D721Med (cell line): Measurements from ENCODE around the gene BMP2K.
A peak's percentile ranks its signal among the peaks of the same experiment; 100 is the strongest.

Source experiments
- DNase-seq: peaks from one replicate; pipeline ENCODE4 v3.0.0; 2011; ENCODE audit warnings: low spot score; ENCODE audit not compliant: insufficient read length
- FAIRE-seq: peaks from 2 replicates; lab custom pipeline; 2011; peaks lifted over from hg19 to GRCh38; lab: Jason Lieb, UNC
- TF ChIP-seq, protein P1 (sequence below): IDR thresholded peaks from 2 replicates; pipeline ENCODE4 v1.5.1; 2012; ENCODE audit warnings: mild to moderate bottlenecking, control low read depth; ENCODE audit not compliant: insufficient read depth; ENCODE audit errors: missing control alignments

BMP2K gene

DNA sequence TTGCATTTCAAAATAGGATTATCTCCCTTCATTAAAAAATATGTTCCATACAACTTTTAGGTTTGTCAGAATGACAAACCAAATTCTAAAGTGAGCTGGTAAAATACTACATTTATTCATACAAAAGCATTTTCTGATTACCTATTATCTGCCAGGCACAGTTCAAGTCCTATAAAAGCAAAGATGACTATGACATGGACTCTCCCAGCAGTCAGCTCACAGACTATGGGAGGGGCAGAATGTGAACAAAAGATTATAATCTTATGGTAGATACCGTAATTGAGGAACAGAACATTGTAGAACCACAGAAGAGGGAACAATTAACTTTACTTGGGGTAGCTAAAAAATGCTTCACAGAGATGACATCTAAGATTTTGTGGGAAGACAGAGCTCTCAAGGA, 150.7 kb downstream of the BMP2K start:
- no peak for DNase-seq
- no peak for FAIRE-seq
- TF ChIP-seq, protein P1, sequence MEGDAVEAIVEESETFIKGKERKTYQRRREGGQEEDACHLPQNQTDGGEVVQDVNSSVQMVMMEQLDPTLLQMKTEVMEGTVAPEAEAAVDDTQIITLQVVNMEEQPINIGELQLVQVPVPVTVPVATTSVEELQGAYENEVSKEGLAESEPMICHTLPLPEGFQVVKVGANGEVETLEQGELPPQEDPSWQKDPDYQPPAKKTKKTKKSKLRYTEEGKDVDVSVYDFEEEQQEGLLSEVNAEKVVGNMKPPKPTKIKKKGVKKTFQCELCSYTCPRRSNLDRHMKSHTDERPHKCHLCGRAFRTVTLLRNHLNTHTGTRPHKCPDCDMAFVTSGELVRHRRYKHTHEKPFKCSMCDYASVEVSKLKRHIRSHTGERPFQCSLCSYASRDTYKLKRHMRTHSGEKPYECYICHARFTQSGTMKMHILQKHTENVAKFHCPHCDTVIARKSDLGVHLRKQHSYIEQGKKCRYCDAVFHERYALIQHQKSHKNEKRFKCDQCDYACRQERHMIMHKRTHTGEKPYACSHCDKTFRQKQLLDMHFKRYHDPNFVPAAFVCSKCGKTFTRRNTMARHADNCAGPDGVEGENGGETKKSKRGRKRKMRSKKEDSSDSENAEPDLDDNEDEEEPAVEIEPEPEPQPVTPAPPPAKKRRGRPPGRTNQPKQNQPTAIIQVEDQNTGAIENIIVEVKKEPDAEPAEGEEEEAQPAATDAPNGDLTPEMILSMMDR = no peak

DNA sequence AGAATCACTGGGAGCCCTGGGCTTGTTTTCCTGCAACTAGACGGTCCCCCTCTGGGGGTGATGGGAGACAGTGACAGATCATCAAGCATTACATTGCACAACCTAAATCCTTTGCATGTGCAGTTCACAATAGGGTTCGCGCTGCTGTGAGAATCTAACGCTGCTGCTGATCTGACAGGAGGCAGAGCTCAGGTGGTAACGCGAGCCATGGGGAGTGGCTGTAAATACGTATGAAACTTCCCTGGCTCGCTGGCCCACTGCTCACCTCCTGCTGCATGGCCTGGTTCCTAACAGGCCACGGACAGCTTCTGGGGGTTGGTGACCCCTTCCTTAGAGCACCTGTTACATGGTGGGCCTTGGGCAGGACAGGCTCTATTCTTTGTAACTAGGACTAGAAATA, 152.7 kb downstream of the BMP2K start:
- no peak for DNase-seq
- FAIRE-seq = no peak
- TF ChIP-seq, protein P1 = no peak

DNA sequence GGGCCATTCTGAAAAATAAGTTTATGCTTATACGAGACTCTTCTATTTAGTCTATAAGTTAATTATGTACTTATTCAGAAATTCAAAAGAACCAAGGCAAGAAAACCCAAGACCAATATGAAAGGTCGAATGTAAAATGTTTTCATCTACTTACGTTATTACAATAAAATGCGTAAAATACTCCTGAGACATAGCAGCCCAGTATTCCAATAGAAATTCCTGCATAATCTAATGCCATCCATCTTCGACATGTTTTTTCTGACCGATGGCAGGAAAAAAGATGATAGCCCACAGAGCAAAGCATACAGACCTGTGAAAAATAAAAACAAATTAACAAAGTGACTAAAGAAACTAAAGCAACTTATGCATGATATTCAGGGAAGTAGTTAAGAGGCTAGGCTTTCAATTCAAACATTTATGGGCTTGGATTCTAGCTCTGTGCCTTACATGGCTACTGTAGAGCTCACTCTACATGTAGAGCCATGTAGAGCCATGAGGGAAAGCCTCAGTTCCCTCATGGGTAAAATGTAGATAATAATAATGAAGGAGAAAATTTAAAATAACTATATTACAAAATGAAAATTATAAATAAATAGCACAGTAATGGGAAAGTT, 154.0 kb downstream of the BMP2K start:
- TF ChIP-seq, protein P1 = no peak
- FAIRE-seq (no peak), DNase-seq (no peak)

DNA sequence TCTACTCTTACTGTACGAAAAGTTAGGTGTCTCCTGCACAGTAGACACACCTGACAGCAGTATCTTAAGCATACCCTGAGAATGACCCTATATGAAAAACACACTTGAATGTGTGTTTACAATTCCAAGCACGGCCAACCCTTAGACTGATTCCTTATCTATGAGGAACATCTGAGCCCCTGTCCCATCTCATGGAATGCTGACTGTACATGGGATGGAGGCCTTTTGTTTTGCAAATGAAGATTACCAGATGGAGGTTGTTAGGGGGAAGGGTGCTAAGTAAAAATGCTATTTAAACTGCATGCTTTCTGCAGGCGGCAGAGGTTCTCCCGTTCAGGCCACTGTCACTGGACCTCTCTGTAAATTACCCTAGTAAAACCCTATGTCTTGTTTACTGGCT, 160.8 kb downstream of the BMP2K start:
- DNase-seq (no peak), FAIRE-seq (no peak)
- TF ChIP-seq, protein P1 = no peak

DNA sequence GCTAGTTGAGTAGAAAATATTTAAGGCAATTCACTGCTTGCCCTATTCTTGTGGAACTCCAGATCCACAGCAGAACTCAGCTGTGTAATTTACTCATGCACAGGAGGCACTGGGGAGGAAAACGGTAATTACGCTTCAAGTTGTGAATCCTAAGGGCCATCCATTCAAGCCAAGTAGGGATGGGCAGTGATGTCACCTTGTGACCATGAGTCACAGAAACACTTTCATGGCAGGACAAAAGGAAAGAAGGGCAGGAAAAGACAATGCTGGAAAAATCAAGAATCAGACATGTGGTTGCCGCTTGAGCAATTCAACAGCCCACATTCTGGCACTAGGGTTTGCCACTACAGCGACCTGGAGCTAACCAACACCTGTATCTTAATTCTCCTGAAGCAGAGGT, 161.7 kb downstream of the BMP2K start:
- TF ChIP-seq, protein P1 = no peak
- FAIRE-seq = no peak
- DNase-seq = no peak

DNA sequence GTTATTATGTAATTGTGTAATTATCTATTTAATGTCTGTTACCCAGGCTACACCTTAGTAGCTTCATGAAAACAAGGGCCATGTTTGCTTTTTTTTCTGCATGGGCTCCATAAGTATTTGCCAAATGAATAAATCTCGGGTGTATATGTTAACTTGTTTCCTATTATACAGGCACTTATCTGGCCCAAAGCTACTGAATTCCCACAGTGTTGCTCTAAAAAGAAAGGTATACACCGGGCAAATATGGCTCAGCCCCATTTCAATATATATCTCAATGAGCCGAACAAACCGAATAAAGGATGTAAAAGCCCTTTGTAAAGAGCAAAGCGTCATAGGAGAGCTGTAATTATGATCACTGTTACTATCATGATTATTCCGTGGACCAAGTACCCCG, 162.3 kb downstream of the BMP2K start:
- no peak for FAIRE-seq
- DNase-seq = no peak
- TF ChIP-seq, protein P1 = no peak

DNA sequence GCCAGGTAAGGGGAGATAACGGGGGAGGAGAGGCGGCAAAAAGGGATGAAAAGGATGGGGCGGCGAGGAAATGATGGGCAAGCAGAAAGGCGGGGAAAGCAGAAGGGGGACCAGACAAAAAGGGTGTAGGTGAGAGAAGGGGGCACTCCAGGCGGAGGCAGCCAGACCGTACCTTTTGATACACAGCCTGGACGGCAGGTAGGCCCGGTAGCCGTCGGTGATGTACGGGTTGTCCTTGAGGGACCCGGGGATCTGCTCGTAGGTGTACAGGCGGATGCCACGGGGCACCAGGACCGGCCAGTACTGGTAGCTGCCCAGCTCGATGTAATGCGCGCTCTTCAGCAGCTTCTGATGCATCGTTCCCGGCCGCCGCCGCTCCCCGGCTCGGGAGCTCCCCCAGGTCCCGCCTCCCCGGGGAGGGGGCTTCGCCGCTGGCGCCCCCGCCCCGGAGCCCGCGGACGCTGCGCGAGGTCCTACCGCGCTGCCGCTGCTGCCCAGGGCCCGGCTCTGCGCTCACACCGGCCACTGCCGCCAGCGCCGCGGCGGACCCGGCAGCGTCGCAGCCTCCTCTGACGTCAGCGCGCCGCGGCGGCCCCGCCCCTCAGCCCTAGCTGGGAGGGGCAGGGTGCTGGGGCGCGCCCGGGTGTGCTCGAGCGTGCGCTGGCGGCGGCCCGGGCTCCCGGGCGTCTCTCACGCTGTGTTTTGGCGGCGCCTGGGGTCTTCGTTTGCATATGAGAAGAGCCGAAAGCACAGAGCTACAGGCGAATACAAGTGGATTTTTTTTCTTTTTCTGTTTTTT, 162.9 kb downstream of the BMP2K start, which contains the start of gene PAQR3:
TSS of gene PAQR3 (minus strand) at position 571 of the 799 bp plus-strand sequence. CDS start at position 357, 214 bp downstream.
- peak; percentile 65 for DNase-seq
- FAIRE-seq = no peak
- TF ChIP-seq, protein P1 = no peak
